ENCODE results near the gene MEGF11.
"Not testable (repeated sequence)": the region's sequence is repeated elsewhere in the genome, so short reads cannot be mapped to it uniquely, and the experiment has no call there.

MEGF11 gene

GRCh38 chr15:66006986-66007385, 246.6 kb downstream of the MEGF11 start:
- peaks cover 2% of the 10 kb centered on the region for H3K27me3 ChIP-seq (ENCODE audit: control insufficient read depth, insufficient read depth, low read length)
- no peaks in the 10 kb centered on the region for H3K36me3 ChIP-seq (ENCODE audit: control insufficient read depth, insufficient read depth, low read length)
- no peak overlapping the region for H3K9ac ChIP-seq (ENCODE audit: low read depth, low read length)
- H3K9me3 ChIP-seq (ENCODE audit: control insufficient read depth, insufficient read depth, low read length) = no peaks in the 10 kb centered on the region
- H3K4me1 ChIP-seq (ENCODE audit: control insufficient read depth, insufficient read depth, low read length) = no peaks in the 10 kb centered on the region
- no peak overlapping the region for H3K4me3 ChIP-seq (ENCODE audit: low read depth, low read length)

GRCh38 chr15:66004618-66005262, 248.8 kb downstream of the MEGF11 start:
- Histone ChIP-seq H3K27me3 (ENCODE audit: control insufficient read depth, insufficient read depth, low read length) (peaks cover 2% of the 10 kb centered on the region), H3K9ac (ENCODE audit: low read depth, low read length) (no peak overlapping the region), H3K36me3 (ENCODE audit: control insufficient read depth, insufficient read depth, low read length) (no peaks in the 10 kb centered on the region), H3K4me3 (ENCODE audit: low read depth, low read length) (no peak overlapping the region), H3K9me3 (ENCODE audit: control insufficient read depth, insufficient read depth, low read length) (no peaks in the 10 kb centered on the region), H3K4me1 (ENCODE audit: control insufficient read depth, insufficient read depth, low read length) (peaks cover 6% of the 10 kb centered on the region)

GRCh38 chr15:66003129-66003528, 250.4 kb downstream of the MEGF11 start:
- not testable (repeated sequence) for H3K4me1 ChIP-seq (ENCODE audit: control insufficient read depth, insufficient read depth, low read length); H3K36me3 ChIP-seq (ENCODE audit: control insufficient read depth, insufficient read depth, low read length); H3K27me3 ChIP-seq (ENCODE audit: control insufficient read depth, insufficient read depth, low read length); H3K9ac ChIP-seq (ENCODE audit: low read depth, low read length); H3K9me3 ChIP-seq (ENCODE audit: control insufficient read depth, insufficient read depth, low read length); H3K4me3 ChIP-seq (ENCODE audit: low read depth, low read length)

- no peaks in the 10 kb centered on the region for H3K36me3 ChIP-seq (ENCODE audit: control insufficient read depth, insufficient read depth, low read length)
- peaks cover 2% of the 10 kb centered on the region for H3K27me3 ChIP-seq (ENCODE audit: control insufficient read depth, insufficient read depth, low read length)
- no peaks in the 10 kb centered on the region for H3K9me3 ChIP-seq (ENCODE audit: control insufficient read depth, insufficient read depth, low read length)
- peaks cover 6% of the 10 kb centered on the region for H3K4me1 ChIP-seq (ENCODE audit: control insufficient read depth, insufficient read depth, low read length)
- H3K4me3 ChIP-seq (ENCODE audit: low read depth, low read length) = no peak overlapping the region
- no peak overlapping the region for H3K9ac ChIP-seq (ENCODE audit: low read depth, low read length)
These were observed 251.7 kb downstream of the MEGF11 start for GRCh38 chr15:66001717-66002426.

GRCh38 chr15:66001042-66001441, 252.5 kb downstream of the MEGF11 start:
- no peaks in the 10 kb centered on the region for H3K36me3 ChIP-seq (ENCODE audit: control insufficient read depth, insufficient read depth, low read length)
- no peak overlapping the region for H3K9ac ChIP-seq (ENCODE audit: low read depth, low read length)
- peaks cover 6% of the 10 kb centered on the region for H3K4me1 ChIP-seq (ENCODE audit: control insufficient read depth, insufficient read depth, low read length)
- no peak overlapping the region for H3K4me3 ChIP-seq (ENCODE audit: low read depth, low read length)
- H3K27me3 ChIP-seq (ENCODE audit: control insufficient read depth, insufficient read depth, low read length) = peaks cover 2% of the 10 kb centered on the region
- no peaks in the 10 kb centered on the region for H3K9me3 ChIP-seq (ENCODE audit: control insufficient read depth, insufficient read depth, low read length)

GRCh38 chr15:65998486-65998885, 255.1 kb downstream of the MEGF11 start:
- Histone ChIP-seq H3K27me3 (ENCODE audit: control insufficient read depth, insufficient read depth, low read length) (peaks cover 2% of the 10 kb centered on the region), H3K36me3 (ENCODE audit: control insufficient read depth, insufficient read depth, low read length) (no peaks in the 10 kb centered on the region), H3K4me1 (ENCODE audit: control insufficient read depth, insufficient read depth, low read length) (peaks cover 6% of the 10 kb centered on the region), H3K9ac (ENCODE audit: low read depth, low read length) (no peak overlapping the region), H3K9me3 (ENCODE audit: control insufficient read depth, insufficient read depth, low read length) (no peaks in the 10 kb centered on the region), H3K4me3 (ENCODE audit: low read depth, low read length) (no peak overlapping the region)

GRCh38 chr15:65996901-65997300, 256.6 kb downstream of the MEGF11 start:
- no peaks in the 10 kb centered on the region for H3K36me3 ChIP-seq (ENCODE audit: control insufficient read depth, insufficient read depth, low read length)
- H3K9ac ChIP-seq (ENCODE audit: low read depth, low read length) = no peak overlapping the region
- no peaks in the 10 kb centered on the region for H3K27me3 ChIP-seq (ENCODE audit: control insufficient read depth, insufficient read depth, low read length)
- no peak overlapping the region for H3K4me3 ChIP-seq (ENCODE audit: low read depth, low read length)
- peaks cover 15% of the 10 kb centered on the region for H3K4me1 ChIP-seq (ENCODE audit: control insufficient read depth, insufficient read depth, low read length)
- H3K9me3 ChIP-seq (ENCODE audit: control insufficient read depth, insufficient read depth, low read length) = no peaks in the 10 kb centered on the region

- H3K4me3 ChIP-seq (ENCODE audit: low read depth, low read length) = no peak overlapping the region
- H3K36me3 ChIP-seq (ENCODE audit: control insufficient read depth, insufficient read depth, low read length) = no peaks in the 10 kb centered on the region
- H3K4me1 ChIP-seq (ENCODE audit: control insufficient read depth, insufficient read depth, low read length) = peaks cover 9% of the 10 kb centered on the region
- H3K9ac ChIP-seq (ENCODE audit: low read depth, low read length) = no peak overlapping the region
- no peaks in the 10 kb centered on the region for H3K27me3 ChIP-seq (ENCODE audit: control insufficient read depth, insufficient read depth, low read length)
- no peaks in the 10 kb centered on the region for H3K9me3 ChIP-seq (ENCODE audit: control insufficient read depth, insufficient read depth, low read length)
These were observed 258.7 kb downstream of the MEGF11 start for GRCh38 chr15:65994832-65995231.

- no peaks in the 10 kb centered on the region for H3K36me3 ChIP-seq (ENCODE audit: control insufficient read depth, insufficient read depth, low read length)
- H3K4me1 ChIP-seq (ENCODE audit: control insufficient read depth, insufficient read depth, low read length) = peaks cover 9% of the 10 kb centered on the region
- no peak overlapping the region for H3K4me3 ChIP-seq (ENCODE audit: low read depth, low read length)
- H3K27me3 ChIP-seq (ENCODE audit: control insufficient read depth, insufficient read depth, low read length) = no peaks in the 10 kb centered on the region
- no peak overlapping the region for H3K9ac ChIP-seq (ENCODE audit: low read depth, low read length)
- no peaks in the 10 kb centered on the region for H3K9me3 ChIP-seq (ENCODE audit: control insufficient read depth, insufficient read depth, low read length)
These were observed 259.8 kb downstream of the MEGF11 start for GRCh38 chr15:65993762-65994161.

GRCh38 chr15:65993236-65993635, 260.3 kb downstream of the MEGF11 start:
- Histone ChIP-seq H3K27me3 (ENCODE audit: control insufficient read depth, insufficient read depth, low read length) (no peaks in the 10 kb centered on the region), H3K9ac (ENCODE audit: low read depth, low read length) (no peak overlapping the region)

GRCh38 chr15:65991721-65992483, 261.6 kb downstream of the MEGF11 start:
- Histone ChIP-seq H3K36me3 (ENCODE audit: control insufficient read depth, insufficient read depth, low read length) (no peaks in the 10 kb centered on the region), H3K4me3 (ENCODE audit: low read depth, low read length) (no peak overlapping the region), H3K9ac (ENCODE audit: low read depth, low read length) (no peak overlapping the region), H3K27me3 (ENCODE audit: control insufficient read depth, insufficient read depth, low read length) (no peaks in the 10 kb centered on the region), H3K9me3 (ENCODE audit: control insufficient read depth, insufficient read depth, low read length) (no peaks in the 10 kb centered on the region), H3K4me1 (ENCODE audit: control insufficient read depth, insufficient read depth, low read length) (peaks cover 9% of the 10 kb centered on the region)

More at GRCh38 chr15:65993236-65993635, 260.3 kb downstream of the MEGF11 start:
- Histone ChIP-seq H3K4me1 (ENCODE audit: control insufficient read depth, insufficient read depth, low read length) (peaks cover 9% of the 10 kb centered on the region), H3K4me3 (ENCODE audit: low read depth, low read length) (no peak overlapping the region), H3K9me3 (ENCODE audit: control insufficient read depth, insufficient read depth, low read length) (no peaks in the 10 kb centered on the region), H3K36me3 (ENCODE audit: control insufficient read depth, insufficient read depth, low read length) (no peaks in the 10 kb centered on the region)
